Ovary (tissue), 9 donors: ENCODE data around the gene CACNB2. TPM values are rescaled to one million over a fixed set of nuclear protein-coding genes. Genes with fewer than 3 reads are reported as not detected.

Experiments used
- DNase-seq, 5 donors: peaks; one replicate each; pipeline ENCODE4 v3.0.0-alpha.2; 2019 to 2020
- H3K27ac ChIP-seq, 2 donors: fragments of 200-600 bp; one replicate each; pipeline versions ENCODE4 v1.5.1 to v1.8.0; 2019 to 2022
- H3K27me3 ChIP-seq: fragments of 200-600 bp; one replicate; pipeline ENCODE4 v1.8.0; 2022
- H3K36me3 ChIP-seq: fragments of 200-600 bp; sonication (generic); one replicate; pipeline ENCODE4 v1.5.1; 2019
- H3K4me1 ChIP-seq: one replicate; pipeline ENCODE4 v1.8.1; 2013; ENCODE audit warnings: mild to moderate bottlenecking, moderate library complexity; ENCODE audit not compliant: insufficient read depth
- H3K4me3 ChIP-seq: fragments of 200-600 bp; sonication (generic); one replicate; pipeline ENCODE4 v1.5.1; 2017
- H3K9me3 ChIP-seq, 2 donors: fragments of 200-600 bp in 1 of 2; sonication (generic) in 1 of 2; one replicate each; pipeline versions ENCODE4 v1.5.1 to v1.8.1; 2013 to 2019; ENCODE audit warnings: mild to moderate bottlenecking in 1 of 2, moderate library complexity in 1 of 2
- CTCF ChIP-seq, 3 donors: fragments of 450-650 bp in 2 of 3; fragments of 200-600 bp in 1 of 3; IDR thresholded peaks; one replicate each; pipeline versions ENCODE4 v1.5.1 to v1.8.0; 2016 to 2022; ENCODE audit warnings: antibody characterized with exemption in 3 of 3, mild to moderate bottlenecking in 1 of 3
- EP300 ChIP-seq: sonication (generic); formaldehyde crosslinking; IDR thresholded peaks from one replicate; pipeline ENCODE4 v1.6.1; 2017; ENCODE audit warnings: antibody characterized with exemption
- POLR2A ChIP-seq: fragments of 450-650 bp; IDR thresholded peaks from one replicate; pipeline ENCODE4 v1.6.1; 2017; ENCODE audit warnings: antibody characterized with exemption, mild to moderate bottlenecking, moderate library complexity
- WGBS, 3 donors: extraction: QIAGEN DNeasy Blood & Tissue Kit in 1 of 3; methylation state at CpG; one replicate each; pipeline versions ENCODE4 v1.1.5 to v1.1.7; 2013 to 2017; 5-methylcytosine and 5-hydroxymethylcytosine counted together
- intact Hi-C, 4 donors: fragments of 100-400 bp; cut with DNase I; formaldehyde crosslinking; loops; one replicate each; pipeline versions ENCODE4 v1.11.0 to v1.15.1; 2022 to 2023
- polyA plus RNA-seq, 2 donors: library from polyadenylated mRNA; stranded (reverse); fragments of 200-250 nt in 1 of 2; fragments of 350-450 nt in 1 of 2; fragmentation: Illumina TruSeq in 1 of 2; extraction: RNeasy Lipid Tissue Mini Kit (QIAGEN cat#74804) in 1 of 2; gene quantifications; one replicate each; pipeline ENCODE4 v1.2.3, GENCODE V29; 2013 to 2014
- total RNA-seq, 7 donors: library from RNA; depleted of rRNA in 2 of 7; stranded (reverse); fragments of >200 nt in 2 of 7; fragmentation: NEBNext Ultra II Directional in 3 of 7; extraction: Animal tissue kit (Norgen Biotek cat#: 25700) in 3 of 7; gene quantifications; one replicate each; pipeline versions ENCODE4 v1.1.0 to v1.2.4, GENCODE V29; 2016 to 2023
- donor health status: DM: no; HTN: no; CAD: no; lungs with moderate emphysema.
- donor health status: DM: no; HTN: no; CAD: no.
- donor health status: Bipolar disorder and iron deficiency.
- donor health status: DM: yes; HTN: yes; CAD: no.
- donor health status: DM: no; HTN: no; CAD: no.
- donor health status: DM: yes; HTN: yes; CAD: no.

Gene CACNB2
- total and polyA plus RNA-seq, 9 donors, result 8.9 to 60.9 (median 23.8) TPM

- 7 to 31% (median 29%) methylated on average over 4 of the region's 4 CpGs for WGBS, 3 donors
- no peak for TF ChIP-seq POLR2A
- TF ChIP-seq CTCF (IDR thresholded peaks at IDR 0.05), result no peak
- no peak for TF ChIP-seq EP300
- Histone ChIP-seq H3K36me3 (no peaks in the 10 kb centered on the region), H3K27ac (peak overlapping the region in 1 of 2 donors; percentile 27), H3K4me1 (no peaks in the 10 kb centered on the region), H3K27me3 (no peaks in the 10 kb centered on the region), H3K4me3 (no peak overlapping the region), H3K9me3 (no peaks in the 10 kb centered on the region)
- intact Hi-C loops, result no loop called here
- no peak for DNase-seq
Measured at GRCh38 chr10:18364987-18365775, 225.0 kb downstream of the CACNB2 start.

DNA sequence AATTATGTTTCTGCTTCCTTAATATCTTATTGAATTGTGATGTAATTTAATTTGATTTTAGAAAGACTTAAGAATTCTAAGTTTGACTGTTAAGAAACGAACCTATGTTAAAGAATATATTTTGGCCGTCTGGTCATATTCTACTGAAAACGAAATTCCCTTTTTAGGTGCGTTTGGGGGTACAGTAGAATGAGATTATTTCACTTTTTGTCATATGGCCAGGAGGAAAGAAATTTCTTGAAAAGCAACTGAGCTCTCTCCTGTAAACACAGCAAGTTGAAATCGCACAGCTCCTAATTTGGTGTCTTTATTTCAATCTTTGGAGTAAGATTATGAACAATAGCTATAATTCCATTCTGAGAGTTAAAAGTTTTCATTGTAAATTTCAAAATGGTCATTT lies 227.6 kb downstream of the CACNB2 start:
- TF ChIP-seq POLR2A (no peak), EP300 (no peak), CTCF (IDR thresholded peaks at IDR 0.05) (no peak)
- DNase-seq, result no peak
- Histone ChIP-seq H3K27ac (no peak overlapping the region), H3K27me3 (no peaks in the 10 kb centered on the region), H3K36me3 (no peaks in the 10 kb centered on the region), H3K4me1 (no peaks in the 10 kb centered on the region), H3K9me3 (no peaks in the 10 kb centered on the region), H3K4me3 (no peak overlapping the region)
- 56 to 71% (median 70%) methylated on average over 5 of the region's 5 CpGs for WGBS, 3 donors
- intact Hi-C loops, result no loop called here

GRCh38 chr10:18368273-18368672 lies 228.0 kb downstream of the CACNB2 start:
- H3K36me3 ChIP-seq, result no peaks in the 10 kb centered on the region
- DNase-seq, result no peak
- H3K27me3 ChIP-seq, result no peaks in the 10 kb centered on the region
- no peak overlapping the region for H3K27ac ChIP-seq
- 63 to 68% (median 67%) methylated on average over 3 of the region's 3 CpGs for WGBS, 3 donors
- intact Hi-C loops, result no loop called here
- no peaks in the 10 kb centered on the region for H3K9me3 ChIP-seq
- H3K4me3 ChIP-seq, result no peak overlapping the region
- no peaks in the 10 kb centered on the region for H3K4me1 ChIP-seq
- no peak for TF ChIP-seq POLR2A
- TF ChIP-seq CTCF (IDR thresholded peaks at IDR 0.05), result no peak
- TF ChIP-seq EP300, result no peak

GRCh38 chr10:18368682-18369081 lies 228.5 kb downstream of the CACNB2 start:
- intact Hi-C loops, result no loop called here
- no peaks in the 10 kb centered on the region for H3K9me3 ChIP-seq
- no peak overlapping the region for H3K4me3 ChIP-seq
- no peak overlapping the region for H3K27ac ChIP-seq
- 22 to 36% (median 33%) methylated on average over 1 of the region's 1 CpG for WGBS, 3 donors
- no peaks in the 10 kb centered on the region for H3K4me1 ChIP-seq
- TF ChIP-seq CTCF (IDR thresholded peaks at IDR 0.05) (no peak), POLR2A (no peak), EP300 (no peak)
- no peak for DNase-seq
- no peaks in the 10 kb centered on the region for H3K27me3 ChIP-seq
- H3K36me3 ChIP-seq, result no peaks in the 10 kb centered on the region
